ENCODE data around the gene RAB10. TPM values are rescaled to one million over a fixed set of nuclear protein-coding genes. Genes with fewer than 3 reads are reported as not detected.

RAB10 gene
- total RNA-seq, 1 experiment from 2014 or later, result 130 TPM

DNA sequence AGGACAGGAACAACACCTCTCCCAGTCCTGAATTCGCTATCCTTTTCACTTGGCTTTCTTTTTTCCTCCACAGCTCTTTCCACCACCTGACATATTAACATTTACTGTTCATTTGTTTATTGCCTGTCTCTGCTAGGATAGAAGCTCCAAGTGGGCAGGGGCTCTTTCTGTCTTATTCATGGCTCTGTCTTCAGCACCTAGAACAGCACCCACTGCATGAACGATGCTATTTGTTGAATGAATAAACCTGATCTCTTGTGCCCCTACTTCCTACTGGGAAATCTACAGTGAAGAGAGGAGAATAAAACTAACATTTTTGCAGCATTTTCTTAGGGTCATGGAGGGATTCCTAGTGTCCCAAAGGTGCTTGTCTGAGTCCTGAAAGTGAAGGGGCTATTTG lies 114.6 kb downstream of the RAB10 start:
- Mint-ChIP-seq H3K4me3 (no peak overlapping the region), H3K27ac (no peak overlapping the region), H3K9me3 (no peaks in the 10 kb centered on the region; a peak in 1 of 5 replicates), H3K27me3 (ENCODE audit: low read depth) (peaks cover 6% of the 10 kb centered on the region), H3K36me3 (ENCODE audit: insufficient read depth in 1 of 3, low read depth in 3 of 3) (no peaks in the 10 kb centered on the region), H3K4me1 (no peaks in the 10 kb centered on the region)
- no peak overlapping the region for H4K5ac ChIP-seq (ENCODE audit: insufficient read length, low read depth, low read length)
- H2BK20ac ChIP-seq (ENCODE audit: low read depth, low read length, poor library complexity, severe bottlenecking), result no peak overlapping the region
- no peak overlapping the region for H4K91ac ChIP-seq (ENCODE audit: insufficient read length, low read depth, low read length)
- H3K23me2 ChIP-seq (ENCODE audit: insufficient read length, low read depth, low read length, poor library complexity, severe bottlenecking), result no peaks in the 10 kb centered on the region
- H2BK120ac ChIP-seq (ENCODE audit: low read depth, low read length, poor library complexity, severe bottlenecking), result no peak overlapping the region
- H2BK12ac ChIP-seq (ENCODE audit: insufficient read length, low read depth, low read length), result no peak overlapping the region
- no peak overlapping the region for H2AFZ ChIP-seq (ENCODE audit: low read length)
- H3K79me2 ChIP-seq (ENCODE audit: insufficient read depth, low read length), result no peaks in the 10 kb centered on the region
- no peaks in the 10 kb centered on the region for H3K79me1 ChIP-seq (ENCODE audit: insufficient read depth, low read depth, low read length, poor library complexity, severe bottlenecking)
- no CpG with 5 or more reads among the region's 2 CpGs for WGBS (ENCODE audit: extremely low coverage, insufficient read length, low lambda C conversion rate)
- no peak overlapping the region for H3T11ph ChIP-seq (ENCODE audit: low read length)
- no peak overlapping the region for H3K27ac ChIP-seq (ENCODE audit: insufficient read length, low read depth, low read length)
- no peak overlapping the region for H3K23ac ChIP-seq (ENCODE audit: insufficient read length, low read depth, low read length)
- no peaks in the 10 kb centered on the region for H3K4me1 ChIP-seq (ENCODE audit: insufficient read depth, low read length)
- no peak overlapping the region for H3K9ac ChIP-seq (ENCODE audit: extremely low read depth, insufficient read length, low read length)
- no peaks in the 10 kb centered on the region for H4K20me1 ChIP-seq (ENCODE audit: control insufficient read depth, insufficient read depth, insufficient read length)
- H3K56ac ChIP-seq (ENCODE audit: insufficient read length, low read depth, low read length), result no peak overlapping the region
- no peak for DNase-seq
- H2AK5ac ChIP-seq (ENCODE audit: insufficient read length, low read length), result no peak overlapping the region
- H3K27me3 ChIP-seq (ENCODE audit: insufficient read depth, low read length), result no peaks in the 10 kb centered on the region
- H2BK15ac ChIP-seq (ENCODE audit: low read depth, low read length), result no peak overlapping the region
- no peak overlapping the region for H3K4me2 ChIP-seq (ENCODE audit: insufficient read depth, insufficient read length, low read length)
- no peak overlapping the region for H3K4ac ChIP-seq (ENCODE audit: low read depth, low read length)
- H2BK5ac ChIP-seq (ENCODE audit: insufficient read length, low read length), result no peak overlapping the region
- no peak overlapping the region for H4K8ac ChIP-seq (replicated peaks; ENCODE audit: insufficient read length, low read depth, low read length)
- TF ChIP-seq, protein P1, sequence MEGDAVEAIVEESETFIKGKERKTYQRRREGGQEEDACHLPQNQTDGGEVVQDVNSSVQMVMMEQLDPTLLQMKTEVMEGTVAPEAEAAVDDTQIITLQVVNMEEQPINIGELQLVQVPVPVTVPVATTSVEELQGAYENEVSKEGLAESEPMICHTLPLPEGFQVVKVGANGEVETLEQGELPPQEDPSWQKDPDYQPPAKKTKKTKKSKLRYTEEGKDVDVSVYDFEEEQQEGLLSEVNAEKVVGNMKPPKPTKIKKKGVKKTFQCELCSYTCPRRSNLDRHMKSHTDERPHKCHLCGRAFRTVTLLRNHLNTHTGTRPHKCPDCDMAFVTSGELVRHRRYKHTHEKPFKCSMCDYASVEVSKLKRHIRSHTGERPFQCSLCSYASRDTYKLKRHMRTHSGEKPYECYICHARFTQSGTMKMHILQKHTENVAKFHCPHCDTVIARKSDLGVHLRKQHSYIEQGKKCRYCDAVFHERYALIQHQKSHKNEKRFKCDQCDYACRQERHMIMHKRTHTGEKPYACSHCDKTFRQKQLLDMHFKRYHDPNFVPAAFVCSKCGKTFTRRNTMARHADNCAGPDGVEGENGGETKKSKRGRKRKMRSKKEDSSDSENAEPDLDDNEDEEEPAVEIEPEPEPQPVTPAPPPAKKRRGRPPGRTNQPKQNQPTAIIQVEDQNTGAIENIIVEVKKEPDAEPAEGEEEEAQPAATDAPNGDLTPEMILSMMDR (conservative IDR thresholded peaks at IDR 0.05), result no peak
- no peak overlapping the region for H3K18ac ChIP-seq (ENCODE audit: insufficient read length, low read depth, low read length)
- H3K14ac ChIP-seq (ENCODE audit: insufficient read depth, low read length), result no peak overlapping the region
- no peaks in the 10 kb centered on the region for H3K9me3 ChIP-seq (ENCODE audit: control insufficient read depth, low read depth, low read length)

Measured in H9 (cell line).